AG04449 (cell line): ENCODE results near the gene BTBD10.

Experiments used
- CTCF ChIA-PET: fragments of 350-600 bp; formaldehyde crosslinking; extraction: SDS; loops from one replicate; lab custom pipeline; 2021; ENCODE audit warnings: antibody characterized with exemption; lab: Yijun Ruan, JAX
- POLR2A ChIA-PET: fragments of 400-600, 350-600 bp; formaldehyde crosslinking; extraction: SDS; loops from one replicate; lab custom pipeline; 2020; ENCODE audit warnings: antibody characterized with exemption, inconsistent platforms; lab: Yijun Ruan, JAX
- DNase-seq: peaks from one replicate; pipeline ENCODE4 v3.0.0-alpha.2; 2010; ENCODE audit warnings: low read depth, low spot score
- H3K4me3 ChIP-seq: 2 replicates; pipeline ENCODE4 v1.5.1; 2011; ENCODE audit warnings: low read depth, mild to moderate bottlenecking, control low read depth, low read length
- TF ChIP-seq, protein P1 (sequence below): IDR thresholded peaks from one replicate; pipeline ENCODE4 v1.5.1; 2011; ENCODE audit warnings: mild to moderate bottlenecking, moderate library complexity, low read length, control low read depth, inconsistent platforms; ENCODE audit not compliant: insufficient read depth; ENCODE audit errors: missing control alignments

BTBD10 gene

DNA sequence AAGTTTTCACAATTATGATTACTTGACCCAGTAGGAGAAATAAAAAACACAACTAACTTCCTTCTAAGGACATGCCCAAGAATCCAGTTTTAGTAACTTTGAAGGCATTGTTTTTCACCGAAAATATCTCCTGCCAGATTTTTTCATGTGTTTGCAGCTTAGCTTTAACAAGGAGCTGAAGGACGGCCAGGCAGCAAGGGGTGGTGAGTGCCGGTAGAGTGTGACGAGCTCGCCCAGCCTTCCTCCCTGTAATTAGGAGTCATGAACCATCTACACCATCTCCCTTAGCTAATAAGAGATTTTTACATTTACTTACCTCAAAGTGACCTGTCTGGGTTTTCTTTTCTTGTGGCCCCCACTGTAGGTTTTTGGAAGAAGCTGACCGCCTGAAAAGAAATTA lies 113.4 kb downstream of the BTBD10 start:
- no peak for DNase-seq
- TF ChIP-seq, protein P1, sequence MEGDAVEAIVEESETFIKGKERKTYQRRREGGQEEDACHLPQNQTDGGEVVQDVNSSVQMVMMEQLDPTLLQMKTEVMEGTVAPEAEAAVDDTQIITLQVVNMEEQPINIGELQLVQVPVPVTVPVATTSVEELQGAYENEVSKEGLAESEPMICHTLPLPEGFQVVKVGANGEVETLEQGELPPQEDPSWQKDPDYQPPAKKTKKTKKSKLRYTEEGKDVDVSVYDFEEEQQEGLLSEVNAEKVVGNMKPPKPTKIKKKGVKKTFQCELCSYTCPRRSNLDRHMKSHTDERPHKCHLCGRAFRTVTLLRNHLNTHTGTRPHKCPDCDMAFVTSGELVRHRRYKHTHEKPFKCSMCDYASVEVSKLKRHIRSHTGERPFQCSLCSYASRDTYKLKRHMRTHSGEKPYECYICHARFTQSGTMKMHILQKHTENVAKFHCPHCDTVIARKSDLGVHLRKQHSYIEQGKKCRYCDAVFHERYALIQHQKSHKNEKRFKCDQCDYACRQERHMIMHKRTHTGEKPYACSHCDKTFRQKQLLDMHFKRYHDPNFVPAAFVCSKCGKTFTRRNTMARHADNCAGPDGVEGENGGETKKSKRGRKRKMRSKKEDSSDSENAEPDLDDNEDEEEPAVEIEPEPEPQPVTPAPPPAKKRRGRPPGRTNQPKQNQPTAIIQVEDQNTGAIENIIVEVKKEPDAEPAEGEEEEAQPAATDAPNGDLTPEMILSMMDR = no peak
- H3K4me3 ChIP-seq = no peak overlapping the region
- ChIA-PET CTCF (interaction anchor here (1.2 to 10.4 kb wide), 6 partner anchors 12 to 141 kb away, joined by 4 to 96 read pairs (median 6); no protein-coding TSS in a partner anchor), POLR2A (no interaction called here)

DNA sequence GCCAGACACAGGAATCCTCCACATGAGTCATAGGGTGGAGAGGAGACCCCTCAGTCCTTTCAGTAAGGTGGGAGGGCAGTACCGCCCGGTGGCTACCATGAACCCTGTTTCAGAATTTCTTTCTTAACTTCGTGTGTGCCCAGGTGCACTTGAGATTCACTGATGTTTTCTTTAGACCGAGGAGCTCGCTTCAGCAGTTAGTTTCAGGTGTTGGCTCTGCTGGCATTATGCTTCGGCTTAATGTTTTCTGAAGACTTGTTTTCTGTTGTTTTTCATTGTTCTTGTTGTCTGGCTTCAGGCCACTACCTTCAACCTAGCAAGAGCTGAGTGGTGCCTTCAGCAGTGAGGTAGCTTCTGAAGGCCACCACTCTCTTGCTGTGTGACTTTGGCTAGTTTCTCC lies 114.0 kb downstream of the BTBD10 start:
- CTCF ChIA-PET = interaction anchor here (1.4 to 10.4 kb wide), 4 partner anchors 14 to 141 kb away, joined by 5 to 96 read pairs (median 40); no protein-coding TSS in a partner anchor
- TF ChIP-seq, protein P1 = no peak
- no peak overlapping the region for H3K4me3 ChIP-seq
- DNase-seq = no peak
- POLR2A ChIA-PET = no interaction called here

DNA sequence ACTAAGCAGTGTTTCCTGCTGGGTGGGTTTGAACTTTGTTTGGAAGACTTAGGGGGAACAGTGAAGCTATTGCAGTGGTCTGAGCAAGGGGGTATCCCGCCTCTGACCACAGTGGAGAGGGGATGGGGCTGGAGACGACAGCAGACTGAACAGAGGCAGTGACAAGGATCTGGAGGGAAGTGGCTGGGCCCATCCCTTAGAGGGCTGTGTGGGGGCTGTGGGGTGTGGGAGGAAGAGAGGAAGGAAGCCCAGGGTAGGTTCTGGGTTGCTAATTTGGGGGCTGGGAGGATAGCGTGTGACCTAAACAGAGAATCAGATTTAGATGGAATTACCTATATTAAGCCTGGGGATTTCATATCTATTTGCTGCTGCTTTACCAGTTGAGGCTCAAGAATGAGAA lies 114.7 kb downstream of the BTBD10 start:
- ChIA-PET POLR2A (no interaction called here), CTCF (interaction anchor here (0.8 to 6.6 kb wide), 2 partner anchors 13 to 138 kb away, joined by 4 to 72 read pairs; no protein-coding TSS in a partner anchor)
- DNase-seq = no peak
- H3K4me3 ChIP-seq = no peak overlapping the region
- TF ChIP-seq, protein P1 = no peak

DNA sequence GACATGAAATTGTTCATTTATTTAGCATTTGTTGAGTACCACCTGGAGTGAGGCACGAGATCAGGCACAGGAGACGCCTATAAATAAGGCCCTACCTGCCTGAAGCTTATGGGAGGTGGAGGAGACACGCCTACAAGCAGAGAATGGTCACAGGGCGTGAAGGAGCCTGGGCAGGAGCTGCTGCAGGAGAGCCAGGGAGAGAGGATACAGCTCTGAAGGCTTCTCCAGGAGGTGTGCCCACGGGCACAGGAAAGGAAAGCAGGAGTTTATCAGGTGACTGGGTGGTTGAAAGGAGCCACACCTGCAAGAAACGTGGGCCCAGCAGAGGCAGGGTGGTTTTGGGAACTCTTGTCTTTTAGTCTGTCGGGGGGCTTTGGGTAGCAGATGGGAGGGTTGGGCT lies 115.1 kb downstream of the BTBD10 start:
- no peak for DNase-seq
- TF ChIP-seq, protein P1 = no peak
- H3K4me3 ChIP-seq = no peak overlapping the region
- ChIA-PET CTCF (interaction anchor here (0.8 to 6.6 kb wide), 2 partner anchors 13 to 138 kb away, joined by 4 to 72 read pairs; no protein-coding TSS in a partner anchor), POLR2A (no interaction called here)

DNA sequence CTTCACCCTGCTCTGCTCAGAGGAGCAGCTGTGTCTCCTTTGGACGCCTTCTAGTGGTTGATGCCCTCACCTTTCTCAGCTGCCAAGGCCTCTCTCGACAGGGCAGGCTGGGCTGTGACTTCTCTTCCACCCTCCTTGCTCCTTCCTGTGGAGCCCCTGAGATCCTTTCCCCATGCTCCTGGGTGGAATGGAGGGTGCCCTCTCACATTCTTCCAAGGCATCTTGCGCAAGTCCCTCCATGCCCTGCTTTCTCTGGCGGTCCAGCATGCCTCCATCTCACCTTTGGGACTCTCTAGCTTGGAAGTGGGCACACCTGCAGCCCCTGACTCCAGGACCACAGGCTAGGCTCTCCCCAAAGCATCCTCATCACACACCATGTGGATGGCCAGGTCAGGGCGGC lies 116.6 kb downstream of the BTBD10 start:
- DNase-seq = no peak
- H3K4me3 ChIP-seq = no peak overlapping the region
- POLR2A ChIA-PET = no interaction called here
- TF ChIP-seq, protein P1 = no peak
- CTCF ChIA-PET = interaction anchor here (1.5 to 6.6 kb wide), 6 partner anchors 8 to 135 kb away, joined by 5 to 313 read pairs (median 45); no protein-coding TSS in a partner anchor

DNA sequence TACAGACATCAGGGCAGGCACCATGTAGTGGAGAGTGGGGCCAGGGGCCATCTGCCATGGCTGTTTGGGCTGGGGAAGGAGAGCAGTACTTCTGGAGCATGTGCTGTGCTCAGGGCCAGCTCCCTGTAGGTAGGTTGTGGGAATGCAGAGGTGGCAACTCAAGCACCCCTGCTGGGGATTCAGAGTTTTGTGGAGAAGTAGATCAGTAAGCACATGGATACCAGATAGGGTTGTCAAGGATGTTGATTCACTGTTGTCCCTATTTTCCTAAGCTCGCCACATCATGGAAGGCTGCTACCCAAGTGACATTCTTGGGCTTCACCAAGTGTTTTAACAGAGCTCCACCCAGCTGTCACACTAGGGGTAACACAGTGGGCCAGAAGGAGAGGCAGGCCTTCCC lies 118.2 kb downstream of the BTBD10 start:
- CTCF ChIA-PET = interaction anchor here (0.7 to 6.6 kb wide), 32 partner anchors 9 to 384 kb away, joined by 3 to 313 read pairs (median 5); no protein-coding TSS in a partner anchor
- POLR2A ChIA-PET = no interaction called here
- TF ChIP-seq, protein P1 = no peak
- DNase-seq = no peak
- H3K4me3 ChIP-seq = no peak overlapping the region
